ENCODE results near the gene ETFA.

Gene ETFA

DNA sequence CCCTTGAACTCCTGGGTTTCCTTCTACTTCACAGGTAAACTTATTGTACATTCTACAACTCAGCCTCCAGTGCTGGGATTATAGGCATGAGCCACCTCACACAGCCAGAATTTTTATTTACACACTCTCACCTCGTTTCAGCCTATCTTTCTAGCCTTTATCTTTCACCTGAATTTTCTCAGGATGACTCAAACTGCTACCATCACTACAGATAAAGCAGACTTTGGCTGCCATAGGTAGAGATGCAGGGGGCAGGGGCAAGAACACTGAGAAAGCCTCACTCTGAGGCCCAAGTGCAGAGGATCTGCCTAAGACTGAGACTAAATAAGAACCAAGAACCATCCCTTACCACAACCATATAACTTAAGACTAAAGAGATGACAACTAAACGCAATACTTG, 59.0 kb downstream of the ETFA start:
- TF ChIP-seq EZH2 (optimal IDR thresholded peaks at IDR 0.05; ENCODE audit: low read depth, low read length) (no peak), EZH2phosphoT487 (IDR thresholded peaks at IDR 0.05; ENCODE audit: low read length) (no peak)
- TF ChIP-seq, protein P1, sequence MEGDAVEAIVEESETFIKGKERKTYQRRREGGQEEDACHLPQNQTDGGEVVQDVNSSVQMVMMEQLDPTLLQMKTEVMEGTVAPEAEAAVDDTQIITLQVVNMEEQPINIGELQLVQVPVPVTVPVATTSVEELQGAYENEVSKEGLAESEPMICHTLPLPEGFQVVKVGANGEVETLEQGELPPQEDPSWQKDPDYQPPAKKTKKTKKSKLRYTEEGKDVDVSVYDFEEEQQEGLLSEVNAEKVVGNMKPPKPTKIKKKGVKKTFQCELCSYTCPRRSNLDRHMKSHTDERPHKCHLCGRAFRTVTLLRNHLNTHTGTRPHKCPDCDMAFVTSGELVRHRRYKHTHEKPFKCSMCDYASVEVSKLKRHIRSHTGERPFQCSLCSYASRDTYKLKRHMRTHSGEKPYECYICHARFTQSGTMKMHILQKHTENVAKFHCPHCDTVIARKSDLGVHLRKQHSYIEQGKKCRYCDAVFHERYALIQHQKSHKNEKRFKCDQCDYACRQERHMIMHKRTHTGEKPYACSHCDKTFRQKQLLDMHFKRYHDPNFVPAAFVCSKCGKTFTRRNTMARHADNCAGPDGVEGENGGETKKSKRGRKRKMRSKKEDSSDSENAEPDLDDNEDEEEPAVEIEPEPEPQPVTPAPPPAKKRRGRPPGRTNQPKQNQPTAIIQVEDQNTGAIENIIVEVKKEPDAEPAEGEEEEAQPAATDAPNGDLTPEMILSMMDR (IDR thresholded peaks at IDR 0.05; ENCODE audit: low read length): no peak
- Histone ChIP-seq H3K4me1 (ENCODE audit: low read length) (no peaks in the 10 kb centered on the region), H3K9me3 (replicated peaks; ENCODE audit: insufficient read depth, low read length) (no peaks in the 10 kb centered on the region), H3K4me3 (ENCODE audit: low read length) (no peak overlapping the region), H3K79me2 (ENCODE audit: low read length) (no peaks in the 10 kb centered on the region), H3K27ac (ENCODE audit: low read length) (no peak overlapping the region), H3K36me3 (replicated peaks; ENCODE audit: insufficient read depth, low read length) (no peaks in the 10 kb centered on the region), H3K27me3 (replicated peaks; ENCODE audit: insufficient read depth, low read length) (no peaks in the 10 kb centered on the region), H2AFZ (ENCODE audit: low read length) (no peak overlapping the region), H3F3A (ENCODE audit: insufficient read depth, low read length) (no peaks in the 10 kb centered on the region), H3K9me2 (replicated peaks; ENCODE audit: insufficient read depth, low read length) (no peaks in the 10 kb centered on the region), H3K9ac (ENCODE audit: low read length) (no peak overlapping the region), H4K20me1 (ENCODE audit: insufficient read depth, low read length) (no peaks in the 10 kb centered on the region), H3K4me2 (ENCODE audit: low read depth, low read length) (no peak overlapping the region)
- no peak for DNase-seq

GRCh38 chr15:76251717-76252116, 59.6 kb downstream of the ETFA start:
- no peak overlapping the region for H3K27ac ChIP-seq (ENCODE audit: low read length)
- no peaks in the 10 kb centered on the region for H4K20me1 ChIP-seq (ENCODE audit: insufficient read depth, low read length)
- no peaks in the 10 kb centered on the region for H3K9me2 ChIP-seq (replicated peaks; ENCODE audit: insufficient read depth, low read length)
- no peaks in the 10 kb centered on the region for H3K9me3 ChIP-seq (replicated peaks; ENCODE audit: insufficient read depth, low read length)
- H3K4me1 ChIP-seq (ENCODE audit: low read length): no peaks in the 10 kb centered on the region
- TF ChIP-seq, protein P1 (IDR thresholded peaks at IDR 0.05; ENCODE audit: low read length): no peak
- TF ChIP-seq EZH2 (optimal IDR thresholded peaks at IDR 0.05; ENCODE audit: low read depth, low read length) (no peak), EZH2phosphoT487 (IDR thresholded peaks at IDR 0.05; ENCODE audit: low read length) (no peak)
- H3K9ac ChIP-seq (ENCODE audit: low read length): no peak overlapping the region
- no peak overlapping the region for H3K4me3 ChIP-seq (ENCODE audit: low read length)
- H3F3A ChIP-seq (ENCODE audit: insufficient read depth, low read length): no peaks in the 10 kb centered on the region
- DNase-seq: no peak
- H3K4me2 ChIP-seq (ENCODE audit: low read depth, low read length): no peak overlapping the region
- H3K27me3 ChIP-seq (replicated peaks; ENCODE audit: insufficient read depth, low read length): no peaks in the 10 kb centered on the region
- H2AFZ ChIP-seq (ENCODE audit: low read length): no peak overlapping the region
- no peaks in the 10 kb centered on the region; the same call in 1 of the 2 replicates for H3K79me2 ChIP-seq (ENCODE audit: low read length)
- H3K36me3 ChIP-seq (replicated peaks; ENCODE audit: insufficient read depth, low read length): no peaks in the 10 kb centered on the region

- no peaks in the 10 kb centered on the region for H3K36me3 ChIP-seq (replicated peaks; ENCODE audit: insufficient read depth, low read length)
- H3K4me3 ChIP-seq (ENCODE audit: low read length): no peak overlapping the region
- TF ChIP-seq EZH2 (optimal IDR thresholded peaks at IDR 0.05; ENCODE audit: low read depth, low read length): no peak
- no peak for TF ChIP-seq EZH2phosphoT487 (IDR thresholded peaks at IDR 0.05; ENCODE audit: low read length)
- TF ChIP-seq, protein P1 (IDR thresholded peaks at IDR 0.05; ENCODE audit: low read length): no peak
- no peak overlapping the region for H3K27ac ChIP-seq (ENCODE audit: low read length)
- H2AFZ ChIP-seq (ENCODE audit: low read length): no peak overlapping the region
- H4K20me1 ChIP-seq (ENCODE audit: insufficient read depth, low read length): no peaks in the 10 kb centered on the region
- no peaks in the 10 kb centered on the region; the same call in 1 of the 2 replicates for H3K79me2 ChIP-seq (ENCODE audit: low read length)
- H3F3A ChIP-seq (ENCODE audit: insufficient read depth, low read length): no peaks in the 10 kb centered on the region
- no peak overlapping the region for H3K9ac ChIP-seq (ENCODE audit: low read length)
- H3K4me2 ChIP-seq (ENCODE audit: low read depth, low read length): no peak overlapping the region
- H3K27me3 ChIP-seq (replicated peaks; ENCODE audit: insufficient read depth, low read length): no peaks in the 10 kb centered on the region
- no peaks in the 10 kb centered on the region for H3K9me2 ChIP-seq (replicated peaks; ENCODE audit: insufficient read depth, low read length)
- DNase-seq: no peak
- H3K4me1 ChIP-seq (ENCODE audit: low read length): no peaks in the 10 kb centered on the region
- H3K9me3 ChIP-seq (replicated peaks; ENCODE audit: insufficient read depth, low read length): no peaks in the 10 kb centered on the region
Observed at GRCh38 chr15:76245072-76245610, 66.1 kb downstream of the ETFA start.
